ENCODE results near the gene NME9. TPM values are rescaled to one million over a fixed set of nuclear protein-coding genes. Genes with fewer than 3 reads are reported as not detected.

NME9 gene
- total and polyA plus RNA-seq, 11 donors: not detected

DNA sequence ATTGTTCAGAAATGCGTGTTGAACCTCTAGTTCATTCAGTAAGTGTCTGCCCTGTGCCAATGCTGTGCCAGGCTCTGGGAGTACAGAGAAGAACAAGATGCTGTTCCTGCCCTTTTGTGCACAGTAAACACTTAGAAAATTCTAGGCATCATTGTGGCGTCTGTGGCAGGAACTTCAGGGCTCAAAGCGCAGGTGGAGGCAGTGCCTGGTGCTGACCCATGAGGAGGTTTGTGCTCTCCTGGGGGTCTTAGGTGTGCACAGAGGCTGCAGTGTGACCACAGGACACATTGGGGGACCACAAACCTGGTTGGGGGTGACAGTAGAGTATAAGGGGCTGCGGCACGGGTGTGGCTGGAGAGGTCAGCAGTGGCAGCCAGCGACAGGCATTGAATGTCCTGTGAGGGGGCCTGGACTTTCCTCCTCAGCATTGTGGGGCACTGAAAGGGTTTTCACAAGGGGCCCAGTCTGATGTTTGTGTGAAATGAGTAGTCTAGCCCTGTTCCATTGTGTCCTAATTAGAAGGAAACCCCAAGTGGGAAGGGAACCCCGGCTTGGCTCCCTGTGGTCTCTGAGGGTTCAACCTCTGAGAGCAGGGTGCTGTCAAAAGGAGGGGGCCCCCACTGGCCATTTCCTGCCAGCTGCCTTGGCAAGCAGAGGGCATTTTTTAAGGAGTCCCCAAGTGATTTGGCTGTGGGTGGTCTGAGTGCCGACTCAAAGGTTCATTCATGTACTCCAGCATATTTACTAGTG lies 39.7 kb upstream of the NME9 start:
- Histone ChIP-seq H3K4me1 (peaks cover 14 to 96% (median 74%) of the 10 kb centered on the region in 12 donors), H3K27me3 (no peaks in the 10 kb centered on the region), H3K4me3 (no peak overlapping the region), H3K36me3 (peaks cover 0 to 20% (median 7%) of the 10 kb centered on the region in 9 donors), H3K9me3 (no peaks in the 10 kb centered on the region), H3K27ac (peak overlapping the region; percentile 35 to 96 (median 87))
- DNase-seq (no peak), ATAC-seq (peak in 1 of 4 donors; percentile 1)
- intact Hi-C loops (cut with DNase I): no loop called here
- WGBS, 4 donors: 51 to 57% (median 54%) methylated on average over 8 of the region's 8 CpGs
- TF ChIP-seq POLR2A (IDR thresholded peaks at IDR 0.05): no peak
- TF ChIP-seq, protein P1, sequence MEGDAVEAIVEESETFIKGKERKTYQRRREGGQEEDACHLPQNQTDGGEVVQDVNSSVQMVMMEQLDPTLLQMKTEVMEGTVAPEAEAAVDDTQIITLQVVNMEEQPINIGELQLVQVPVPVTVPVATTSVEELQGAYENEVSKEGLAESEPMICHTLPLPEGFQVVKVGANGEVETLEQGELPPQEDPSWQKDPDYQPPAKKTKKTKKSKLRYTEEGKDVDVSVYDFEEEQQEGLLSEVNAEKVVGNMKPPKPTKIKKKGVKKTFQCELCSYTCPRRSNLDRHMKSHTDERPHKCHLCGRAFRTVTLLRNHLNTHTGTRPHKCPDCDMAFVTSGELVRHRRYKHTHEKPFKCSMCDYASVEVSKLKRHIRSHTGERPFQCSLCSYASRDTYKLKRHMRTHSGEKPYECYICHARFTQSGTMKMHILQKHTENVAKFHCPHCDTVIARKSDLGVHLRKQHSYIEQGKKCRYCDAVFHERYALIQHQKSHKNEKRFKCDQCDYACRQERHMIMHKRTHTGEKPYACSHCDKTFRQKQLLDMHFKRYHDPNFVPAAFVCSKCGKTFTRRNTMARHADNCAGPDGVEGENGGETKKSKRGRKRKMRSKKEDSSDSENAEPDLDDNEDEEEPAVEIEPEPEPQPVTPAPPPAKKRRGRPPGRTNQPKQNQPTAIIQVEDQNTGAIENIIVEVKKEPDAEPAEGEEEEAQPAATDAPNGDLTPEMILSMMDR (IDR thresholded peaks at IDR 0.05): no peak

DNA sequence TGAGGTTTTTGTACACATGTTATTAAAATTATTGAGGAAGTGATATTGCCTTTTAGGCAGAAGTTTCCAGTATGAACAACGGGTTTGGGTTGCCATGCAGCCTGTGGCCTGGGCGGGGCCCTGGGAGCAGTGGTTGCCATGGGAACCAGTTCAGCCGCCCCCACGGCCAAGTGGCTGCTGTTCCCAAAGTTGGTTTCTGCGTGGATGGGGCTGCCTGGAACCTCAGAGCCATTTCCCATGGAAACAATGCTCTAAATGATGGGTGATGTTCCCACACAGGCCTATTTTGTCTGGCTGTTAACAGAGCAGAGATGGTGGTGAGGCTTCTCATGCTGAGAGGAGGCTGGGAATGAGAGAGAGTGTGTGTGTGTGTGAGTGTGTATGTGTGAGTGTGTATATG lies 38.3 kb upstream of the NME9 start:
- Histone ChIP-seq H3K27ac (peak overlapping the region in 11 of 12 donors; percentile 39 to 96 (median 89)), H3K4me3 (no peak overlapping the region), H3K36me3 (peaks cover 0 to 7% (median 0%) of the 10 kb centered on the region in 9 donors), H3K27me3 (no peaks in the 10 kb centered on the region), H3K4me1 (peaks cover 14 to 95% (median 76%) of the 10 kb centered on the region in 12 donors), H3K9me3 (no peaks in the 10 kb centered on the region)
- DNase-seq (peak; percentile 66 to 76 (median 71)), ATAC-seq (peak in 3 of 4 donors; percentile 11 to 35 (median 31))
- 34 to 59% (median 43%) methylated on average over 5 of the region's 5 CpGs for WGBS, 4 donors
- no peak for TF ChIP-seq POLR2A (IDR thresholded peaks at IDR 0.05)
- TF ChIP-seq, protein P1 (IDR thresholded peaks at IDR 0.05): no peak
- intact Hi-C loops (cut with DNase I): no loop called here

DNA sequence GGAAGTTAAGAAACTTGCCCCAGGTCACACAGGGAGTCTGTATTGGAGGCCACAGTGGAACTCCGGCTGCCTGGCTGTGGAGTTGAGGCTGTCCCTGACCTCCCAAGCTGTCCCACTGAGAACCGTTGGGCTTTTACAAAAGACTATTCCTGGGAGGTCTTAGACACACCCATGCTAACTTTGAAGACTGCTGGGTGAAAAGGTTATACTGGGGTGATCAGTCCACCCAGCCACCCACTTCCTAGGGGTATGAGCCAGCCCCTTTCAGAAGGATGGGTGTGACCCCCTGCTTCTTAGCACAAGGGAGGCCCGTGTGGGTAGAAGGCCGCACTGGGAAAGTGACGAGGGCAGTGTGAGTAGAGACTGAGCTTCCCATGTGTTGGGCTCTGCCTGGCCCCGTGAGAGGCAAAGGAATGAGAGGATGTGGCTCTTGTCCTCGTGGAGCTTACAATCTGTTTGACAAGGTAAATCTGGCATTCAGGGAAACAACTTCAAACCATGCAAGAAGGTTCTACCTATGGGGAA lies 37.7 kb upstream of the NME9 start:
- H3K27me3 ChIP-seq: no peaks in the 10 kb centered on the region
- DNase-seq: no peak
- H3K36me3 ChIP-seq: peaks cover 0 to 5% (median 0%) of the 10 kb centered on the region in 9 donors
- intact Hi-C loops (cut with DNase I): no loop called here
- no peak for ATAC-seq
- WGBS, 4 donors: 68 to 77% (median 74%) methylated on average over 7 of the region's 7 CpGs
- TF ChIP-seq, protein P1 (IDR thresholded peaks at IDR 0.05): no peak
- TF ChIP-seq POLR2A (IDR thresholded peaks at IDR 0.05): no peak
- H3K4me3 ChIP-seq: no peak overlapping the region
- H3K9me3 ChIP-seq: no peaks in the 10 kb centered on the region
- peaks cover 14 to 95% (median 78%) of the 10 kb centered on the region in 12 donors for H3K4me1 ChIP-seq
- H3K27ac ChIP-seq: peak overlapping the region; percentile 33 to 96 (median 87)

DNA sequence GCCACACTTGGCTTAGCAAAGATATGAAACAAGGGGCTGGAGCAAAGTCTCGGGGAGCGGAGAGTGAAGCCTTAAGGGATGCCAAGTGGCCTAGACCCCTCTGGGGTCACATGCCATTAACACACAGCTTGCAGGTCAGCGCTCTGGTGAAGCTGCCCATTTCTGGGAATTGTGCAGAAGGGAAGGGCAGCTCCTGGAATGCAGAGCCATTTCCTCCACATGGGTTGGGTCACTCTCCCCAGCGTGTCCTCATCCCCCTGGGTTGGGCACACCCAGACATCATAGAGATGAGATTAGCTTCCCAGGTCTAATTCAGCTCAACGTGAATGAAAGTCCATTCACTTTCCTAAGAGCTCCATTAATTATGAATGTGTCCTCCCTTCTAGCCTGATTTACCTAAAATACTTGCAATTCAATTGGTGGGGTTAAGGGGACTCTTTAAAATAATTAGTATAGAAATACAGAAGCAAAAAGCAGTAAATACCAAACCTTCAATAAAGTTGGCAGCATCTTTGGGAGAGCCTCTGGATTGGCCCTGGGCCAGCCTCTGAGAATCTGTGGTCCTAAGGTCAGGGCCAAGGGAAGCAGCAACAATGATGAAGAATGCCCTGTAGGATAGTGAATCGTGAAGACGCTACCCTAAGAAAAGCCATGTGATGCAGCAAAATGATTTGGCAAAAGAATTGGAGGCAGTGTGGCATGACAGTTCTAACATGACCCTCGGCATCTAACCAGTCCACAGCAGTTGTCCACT lies 36.5 kb upstream of the NME9 start:
- peaks cover 14 to 97% (median 76%) of the 10 kb centered on the region in 12 donors for H3K4me1 ChIP-seq
- H3K36me3 ChIP-seq: peaks cover 0 to 5% (median 0%) of the 10 kb centered on the region in 9 donors
- ATAC-seq (peak in 1 of 4 donors; percentile 13), DNase-seq (no peak)
- H3K27me3 ChIP-seq: no peaks in the 10 kb centered on the region
- H3K4me3 ChIP-seq: no peak overlapping the region
- peak overlapping the region in 11 of 12 donors; percentile 51 to 96 (median 89) for H3K27ac ChIP-seq
- intact Hi-C loops (cut with DNase I): no loop called here
- no peaks in the 10 kb centered on the region for H3K9me3 ChIP-seq
- WGBS, 4 donors: 29 to 47% (median 38%) methylated on average over 5 to 8 of the region's 8 CpGs
- no peak for TF ChIP-seq POLR2A (IDR thresholded peaks at IDR 0.05)
- TF ChIP-seq, protein P1 (IDR thresholded peaks at IDR 0.05): no peak
